IMR-90 (cell line): Measurements from ENCODE around the gene TMEM213. TPM values are rescaled to one million over a fixed set of nuclear protein-coding genes. Genes with fewer than 3 reads are reported as not detected.
A peak's percentile ranks its signal among the peaks of the same experiment; 100 is the strongest.

Source experiments
- ATAC-seq: fragments of 200-7000 bp; cut with Tn5 transposase; 2 replicates; pipeline ENCODE4 v1.9.1; 2020; ENCODE audit warnings: low read depth, mild to moderate bottlenecking, moderate library complexity
- BruUV-seq: library from RNA; stranded (reverse); fragments of 400-500 nt; replicated peaks from 2 replicates; lab custom pipeline; 2021; lab: Mats Ljungman, UMichigan
- CTCF ChIA-PET: fragments of 300-600 bp; formaldehyde crosslinking; extraction: SDS; loops from one replicate; lab custom pipeline; 2021; ENCODE audit warnings: antibody characterized with exemption; lab: Yijun Ruan, JAX
- POLR2A ChIA-PET: fragments of 300-600 bp; sonication (Branson Sonifier 250); formaldehyde crosslinking; loops from one replicate; lab custom pipeline; 2022; ENCODE audit warnings: antibody characterized with exemption; ENCODE audit not compliant: unreplicated experiment; lab: Charles Lee
- DNase-seq: peaks from one replicate; pipeline ENCODE4 v3.0.0; 2013
- H2AFZ ChIP-seq: replicated peaks from 2 replicates; pipeline ENCODE3; 2013; ENCODE audit warnings: low read length, mild to moderate bottlenecking; ENCODE audit not compliant: poor library complexity
- H2AK5ac ChIP-seq: 2 replicates; pipeline ENCODE4 v1.6.1; 2013; ENCODE audit warnings: low read depth, low read length, inconsistent platforms
- H2AK9ac ChIP-seq: replicated peaks from 2 replicates; pipeline ENCODE3; 2013; ENCODE audit warnings: mild to moderate bottlenecking, low read depth, low read length, moderate library complexity; ENCODE audit not compliant: poor library complexity
- H2BK120ac ChIP-seq: 2 replicates; pipeline ENCODE4 v1.6.1; 2013; ENCODE audit warnings: low read depth, low read length, inconsistent platforms
- H2BK15ac ChIP-seq: 3 replicates; pipeline ENCODE4 v1.6.1; 2013; ENCODE audit warnings: low read depth, low read length, inconsistent platforms
- H2BK20ac ChIP-seq: 2 replicates; pipeline ENCODE4 v1.6.1; 2013; ENCODE audit warnings: low read depth, mild to moderate bottlenecking, inconsistent platforms, low read length, moderate library complexity
- H2BK5ac ChIP-seq: 2 replicates; pipeline ENCODE4 v1.6.1; 2013; ENCODE audit warnings: mild to moderate bottlenecking, low read depth, low read length, inconsistent platforms; ENCODE audit not compliant: poor library complexity, severe bottlenecking
- H3K14ac ChIP-seq: replicated peaks from 2 replicates; pipeline ENCODE4 v1.6.1; 2013; ENCODE audit warnings: low read depth, low read length, inconsistent platforms
- H3K18ac ChIP-seq: 2 replicates; pipeline ENCODE4 v1.6.1; 2013; ENCODE audit warnings: low read depth, low read length, control low read depth
- H3K23ac ChIP-seq: 2 replicates; pipeline ENCODE4 v1.6.1; 2013; ENCODE audit warnings: low read depth, low read length, inconsistent platforms
- H3K27ac ChIP-seq: 2 replicates; pipeline ENCODE4 v1.5.1; 2013; ENCODE audit warnings: mild to moderate bottlenecking, control low read depth, low read length; ENCODE audit not compliant: insufficient read depth
- H3K27me3 ChIP-seq: 2 replicates; pipeline ENCODE4 v1.6.1; 2013; ENCODE audit warnings: low read length; ENCODE audit not compliant: control insufficient read depth, insufficient read depth
- H3K36me3 ChIP-seq: 2 replicates; pipeline ENCODE4 v1.6.1; 2013; ENCODE audit warnings: low read length, mixed read lengths; ENCODE audit not compliant: control insufficient read depth, insufficient read depth
- H3K4ac ChIP-seq: 2 replicates; pipeline ENCODE4 v1.6.1; 2013; ENCODE audit warnings: low read depth, low read length, inconsistent platforms
- H3K4me1 ChIP-seq: 2 replicates; pipeline ENCODE4 v1.6.1; 2013; ENCODE audit warnings: low read length, mixed read lengths; ENCODE audit not compliant: control insufficient read depth, insufficient read depth
- H3K4me2 ChIP-seq: 2 replicates; pipeline ENCODE4 v1.6.1; 2013; ENCODE audit warnings: low read depth, mild to moderate bottlenecking, control low read depth, low read length, moderate library complexity
- H3K4me3 ChIP-seq: 2 replicates; pipeline ENCODE4 v1.5.1; 2013; ENCODE audit warnings: low read depth, mild to moderate bottlenecking, control low read depth, low read length, moderate library complexity; ENCODE audit not compliant: insufficient read depth
- H3K56ac ChIP-seq: 2 replicates; pipeline ENCODE4 v1.6.1; 2013; ENCODE audit warnings: low read length, inconsistent platforms; ENCODE audit not compliant: insufficient read depth; ENCODE audit errors: extremely low read depth
- H3K79me1 ChIP-seq, 2 experiments: 2 replicates each; pipeline ENCODE4 v1.6.1; 2013; ENCODE audit warnings: low read length in 2 of 2, inconsistent platforms in 1 of 2, low read depth in 1 of 2
- H3K9ac ChIP-seq: 2 replicates; pipeline ENCODE4 v1.6.1; 2013; ENCODE audit warnings: low read depth, low read length, control low read depth
- H3K9me1 ChIP-seq: 2 replicates; pipeline ENCODE4 v1.6.1; 2013; ENCODE audit warnings: low read length, inconsistent platforms; ENCODE audit not compliant: insufficient read depth
- H3K9me3 ChIP-seq: 2 replicates; pipeline ENCODE4 v1.6.1; 2013; ENCODE audit warnings: low read length; ENCODE audit not compliant: control insufficient read depth, insufficient read depth
- H4K20me1 ChIP-seq: 2 replicates; pipeline ENCODE4 v1.6.1; 2013; ENCODE audit warnings: low read length, inconsistent platforms; ENCODE audit not compliant: insufficient read depth
- H4K5ac ChIP-seq: 2 replicates; pipeline ENCODE4 v1.6.1; 2013; ENCODE audit warnings: mild to moderate bottlenecking, low read depth, low read length, control low read depth
- H4K8ac ChIP-seq, 2 experiments: 2 replicates each; pipeline ENCODE4 v1.6.1; 2013; ENCODE audit warnings: low read depth in 2 of 2, low read length in 2 of 2, control low read depth in 1 of 2, inconsistent platforms in 1 of 2
- H4K91ac ChIP-seq: 2 replicates; pipeline ENCODE4 v1.6.1; 2013; ENCODE audit warnings: low read depth, low read length, inconsistent platforms; ENCODE audit not compliant: insufficient read depth
- BHLHE40 ChIP-seq: fragments of 150-350 bp; IDR thresholded peaks from 2 replicates; pipeline ENCODE4 v1.6.1; 2016; ENCODE audit warnings: mild to moderate bottlenecking, low read depth, low read length
- CEBPB ChIP-seq: IDR thresholded peaks from 2 replicates; pipeline ENCODE4 v1.6.1; 2012; ENCODE audit warnings: low read depth, low read length, improper control_type of control experiment
- CHD1 ChIP-seq: IDR thresholded peaks from 2 replicates; pipeline ENCODE4 v1.6.1; 2012; ENCODE audit warnings: low read depth, low read length, improper control_type of control experiment
- FOS ChIP-seq: fragments of 150-350 bp; IDR thresholded peaks from 2 replicates; pipeline ENCODE4 v1.6.1; 2016; ENCODE audit warnings: low read depth, low read length
- MAFK ChIP-seq: IDR thresholded peaks from 2 replicates; pipeline ENCODE4 v1.6.1; 2012; ENCODE audit warnings: low read depth, low read length, improper control_type of control experiment
- MAZ ChIP-seq: IDR thresholded peaks from 2 replicates; pipeline ENCODE4 v1.6.1; 2012; ENCODE audit warnings: low read depth, mild to moderate bottlenecking, low read length, improper control_type of control experiment, moderate library complexity, borderline replicate concordance
- MXI1 ChIP-seq: IDR thresholded peaks from 2 replicates; pipeline ENCODE4 v1.6.1; 2012; ENCODE audit warnings: low read depth, mild to moderate bottlenecking, low read length, moderate library complexity, borderline replicate concordance
- POLR2A ChIP-seq: IDR thresholded peaks from 2 replicates; pipeline ENCODE4 v1.6.1; 2012; ENCODE audit warnings: mild to moderate bottlenecking, low read depth, low read length
- WGBS, 2 experiments: methylation state at CpG; one replicate each; pipeline versions ENCODE4 v1.1.5 to v1.1.7; 2013; ENCODE audit warnings: missing lambda C conversion rate in 2 of 2; ENCODE audit not compliant: insufficient read length in 1 of 2; ENCODE audit errors: extremely low coverage in 2 of 2; 5-methylcytosine and 5-hydroxymethylcytosine counted together
- dilution Hi-C: fragments of 300-500 bp; cut with HindIII; formaldehyde crosslinking; loops from one replicate; pipeline ENCODE4 v1.14.3; 2018; ENCODE audit warnings: low sequenced_read_pairs; ENCODE audit not compliant: unreplicated experiment
- in situ Hi-C: fragments of 300-500 bp; cut with MboI; formaldehyde crosslinking; loops from 3 replicates; pipeline ENCODE4 v1.14.3; 2019; ENCODE audit warnings: low sequenced_read_pairs, inconsistent platforms, mixed read lengths
- intact Hi-C: fragments of 100-400 bp; cut with micrococcal nuclease; formaldehyde crosslinking; loops from 2 replicates; pipeline ENCODE4 v1.10.0; 2022
- polyA plus RNA-seq, 3 experiments: library from polyadenylated mRNA; depleted of rRNA; stranded (reverse); fragments of >200 nt; gene quantifications; 2 replicates each; pipeline ENCODE4 v1.2.3, GENCODE V29; 2012; ENCODE audit warnings: low replicate concordance in 1 of 3
- total RNA-seq: library from RNA; depleted of rRNA; stranded (reverse); fragments of >200 nt; gene quantifications from 2 replicates; pipeline ENCODE4 v1.2.3, GENCODE V29; 2012

Gene TMEM213
- total and polyA plus RNA-seq, 2 of the 4 experiments (the other 2 are of a cell fraction) = not detected

DNA sequence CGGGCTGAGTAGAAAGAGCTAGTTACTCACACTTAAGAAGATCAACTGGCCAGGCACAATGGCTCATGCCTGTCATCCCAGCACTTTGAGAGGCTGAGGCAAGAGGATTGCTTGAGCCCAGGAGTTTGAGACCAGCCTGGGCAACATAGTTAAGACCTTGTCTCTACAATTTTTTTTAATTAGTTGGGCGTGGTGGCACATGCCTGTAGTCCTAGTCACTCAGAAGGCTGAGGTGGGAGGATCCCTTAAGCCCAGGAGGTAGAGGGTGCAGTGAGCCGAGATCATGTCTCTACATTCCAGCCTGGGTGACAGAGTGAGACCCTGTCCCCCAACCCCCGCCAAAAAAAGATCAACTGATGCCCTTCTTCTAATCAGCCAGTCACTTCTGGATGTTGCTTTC is 74.8 kb downstream of the TMEM213 start:
- Histone ChIP-seq H4K20me1 (no peaks in the 10 kb centered on the region), H3K4ac (no peak overlapping the region), H3K36me3 (peaks cover 13% of the 10 kb centered on the region), H2BK20ac (no peak overlapping the region; the same call in 1 of the 2 replicates), H3K9me3 (no peaks in the 10 kb centered on the region), H3K9ac (no peak overlapping the region), H3K9me1 (peaks cover 9% of the 10 kb centered on the region; the same call in 1 of the 2 replicates), H3K4me1 (peaks cover 8% of the 10 kb centered on the region; the same call in 1 of the 2 replicates), H4K8ac (0 out of 4 replicates have a peak overlapping the region, but pooled peaks of 1 of the 2 experiments have one; percentile 48), H3K14ac (no peak overlapping the region), H2AK9ac (no peak overlapping the region), H3K4me3 (no peak overlapping the region), H3K23ac (no peak overlapping the region), H3K56ac (no peak overlapping the region), H2AFZ (no peak overlapping the region), H3K18ac (no peak overlapping the region), H3K4me2 (no peak overlapping the region), H2BK5ac (no peak overlapping the region), H2BK120ac (peak overlapping the region; percentile 3), H3K27ac (no peak overlapping the region), H3K27me3 (no peaks in the 10 kb centered on the region), H3K79me1 (no peaks in the 10 kb centered on the region), H2BK15ac (no peak overlapping the region), H4K91ac (no peak overlapping the region), H2AK5ac (no peak overlapping the region), H4K5ac (no peak overlapping the region)
- dilution Hi-C loops = no loop called here
- no TSS peak for BruUV-seq
- POLR2A ChIA-PET = no interaction called here
- DNase-seq (no peak), ATAC-seq (peak; percentile 21; the same call in 1 of the 2 replicates)
- no peak for TF ChIP-seq FOS
- TF ChIP-seq MXI1 = no peak
- no peak for TF ChIP-seq BHLHE40
- TF ChIP-seq CEBPB = no peak
- no peak for TF ChIP-seq MAZ
- TF ChIP-seq CHD1 = no peak
- no peak for TF ChIP-seq POLR2A
- no peak for TF ChIP-seq MAFK
- WGBS, 2 experiments = no CpG with 5 or more reads among the region's 4 CpGs
- intact Hi-C loops = no loop called here
- CTCF ChIA-PET = no interaction called here
- in situ Hi-C loops = no loop called here
